ENCODE measurements around the gene FMNL2.
"Not testable (repeated sequence)": the region's sequence is repeated elsewhere in the genome, so short reads cannot be mapped to it uniquely, and the experiment has no call there.

FMNL2 gene

GRCh38 chr2:152375174-152375573 is 40.2 kb downstream of the FMNL2 start:
- DNase-seq (ENCODE audit: low read depth in 2 of 2): no peak

GRCh38 chr2:152376385-152376784 is 41.4 kb downstream of the FMNL2 start:
- no peak for DNase-seq (ENCODE audit: low read depth in 2 of 2)

GRCh38 chr2:152376968-152377367 is 42.0 kb downstream of the FMNL2 start:
- DNase-seq (ENCODE audit: low read depth in 2 of 2): no peak

GRCh38 chr2:152379089-152379488 is 44.1 kb downstream of the FMNL2 start:
- DNase-seq (ENCODE audit: low read depth in 2 of 2): no peak

GRCh38 chr2:152380261-152381055 is 45.5 kb downstream of the FMNL2 start:
- no peak for DNase-seq (ENCODE audit: low read depth in 2 of 2)

GRCh38 chr2:152383702-152384101 is 48.7 kb downstream of the FMNL2 start:
- DNase-seq (ENCODE audit: low read depth in 2 of 2): no peak

GRCh38 chr2:152384992-152385391 is 50.0 kb downstream of the FMNL2 start:
- DNase-seq (ENCODE audit: low read depth in 2 of 2): no peak

GRCh38 chr2:152385650-152386049 is 50.7 kb downstream of the FMNL2 start:
- no peak for DNase-seq (ENCODE audit: low read depth in 2 of 2)

GRCh38 chr2:152386266-152386665 is 51.3 kb downstream of the FMNL2 start:
- DNase-seq (ENCODE audit: low read depth in 2 of 2): no peak

- DNase-seq (ENCODE audit: low read depth in 2 of 2): no peak
Observed at GRCh38 chr2:152387041-152387440, 52.1 kb downstream of the FMNL2 start.

- DNase-seq (ENCODE audit: low read depth in 2 of 2): not testable (repeated sequence)
Observed at GRCh38 chr2:152388269-152388668, 53.3 kb downstream of the FMNL2 start.

GRCh38 chr2:152389483-152389882 is 54.5 kb downstream of the FMNL2 start:
- DNase-seq (ENCODE audit: low read depth in 2 of 2): no peak

- no peak for DNase-seq (ENCODE audit: low read depth in 2 of 2)
Observed at GRCh38 chr2:152390837-152391236, 55.9 kb downstream of the FMNL2 start.

- DNase-seq (ENCODE audit: low read depth in 2 of 2): no peak
Observed at GRCh38 chr2:152391318-152391717, 56.3 kb downstream of the FMNL2 start.

GRCh38 chr2:152393377-152393776 is 58.4 kb downstream of the FMNL2 start:
- no peak for DNase-seq (ENCODE audit: low read depth in 2 of 2)

GRCh38 chr2:152394326-152394725 is 59.4 kb downstream of the FMNL2 start:
- no peak for DNase-seq (ENCODE audit: low read depth in 2 of 2)

- no peak for DNase-seq (ENCODE audit: low read depth in 2 of 2)
Observed at GRCh38 chr2:152395103-152395502, 60.1 kb downstream of the FMNL2 start.

GRCh38 chr2:152395572-152395971 is 60.6 kb downstream of the FMNL2 start:
- no peak for DNase-seq (ENCODE audit: low read depth in 2 of 2)

GRCh38 chr2:152396051-152396511 is 61.1 kb downstream of the FMNL2 start:
- no peak for DNase-seq (ENCODE audit: low read depth in 2 of 2)

GRCh38 chr2:152396763-152397162 is 61.8 kb downstream of the FMNL2 start:
- no peak for DNase-seq (ENCODE audit: low read depth in 2 of 2)

GRCh38 chr2:152399003-152399402 is 64.0 kb downstream of the FMNL2 start:
- DNase-seq (ENCODE audit: low read depth in 2 of 2): no peak

GRCh38 chr2:152400607-152401214 is 65.7 kb downstream of the FMNL2 start:
- DNase-seq (ENCODE audit: low read depth in 2 of 2): no peak
